GM23248 (cell line): ENCODE data around the gene OPRM1.

Source experiments
- EZH2 ChIP-seq: fragments of 200-600 bp; sonication (generic); IDR thresholded peaks from 2 replicates; pipeline ENCODE4 v1.6.1; 2018; ENCODE audit warnings: antibody characterized with exemption, mild to moderate bottlenecking; ENCODE audit not compliant: insufficient read depth, poor library complexity, severe bottlenecking
- EZH2phosphoT487 ChIP-seq: fragments of 200-600 bp; sonication (generic); IDR thresholded peaks from 2 replicates; pipeline ENCODE4 v1.6.1; 2018; ENCODE audit warnings: antibody characterized with exemption, moderate library complexity, mild to moderate bottlenecking, low read depth; ENCODE audit not compliant: insufficient read depth

- TF ChIP-seq EZH2: no peak
- TF ChIP-seq EZH2phosphoT487: no peak
These were observed 83.3 kb downstream of the OPRM1 start for GRCh38 chr6:154122195-154122925.
